Measurements from ENCODE around the gene ITPR1.

The ITPR1 gene

GRCh38 chr3:4688411-4688810 lies 195.3 kb downstream of the ITPR1 start:
- DNase-seq (ENCODE audit: low read depth) = no peak
- TF ChIP-seq MAX (IDR thresholded peaks at IDR 0.05; ENCODE audit: low read depth, low read length) = no peak
- no peak for TF ChIP-seq POLR2A (IDR thresholded peaks at IDR 0.05; ENCODE audit: extremely low read depth, insufficient read length)
- TF ChIP-seq CTCF (IDR thresholded peaks at IDR 0.05; ENCODE audit: low read depth, low read length) = no peak
- no peak for TF ChIP-seq MYC (IDR thresholded peaks at IDR 0.05; ENCODE audit: low read depth, low read length)
- no peak overlapping the region for H3K4me3 ChIP-seq (ENCODE audit: low read depth, low read length)

GRCh38 chr3:4689021-4689420 lies 195.9 kb downstream of the ITPR1 start:
- no peak for DNase-seq (ENCODE audit: low read depth)
- H3K4me3 ChIP-seq (ENCODE audit: low read depth, low read length) = no peak overlapping the region
- no peak for TF ChIP-seq MYC (IDR thresholded peaks at IDR 0.05; ENCODE audit: low read depth, low read length)
- no peak for TF ChIP-seq POLR2A (IDR thresholded peaks at IDR 0.05; ENCODE audit: extremely low read depth, insufficient read length)
- TF ChIP-seq CTCF (IDR thresholded peaks at IDR 0.05; ENCODE audit: low read depth, low read length) = no peak
- no peak for TF ChIP-seq MAX (IDR thresholded peaks at IDR 0.05; ENCODE audit: low read depth, low read length)

- TF ChIP-seq CTCF (IDR thresholded peaks at IDR 0.05; ENCODE audit: low read depth, low read length) = no peak
- TF ChIP-seq MYC (IDR thresholded peaks at IDR 0.05; ENCODE audit: low read depth, low read length) = no peak
- TF ChIP-seq MAX (IDR thresholded peaks at IDR 0.05; ENCODE audit: low read depth, low read length) = no peak
- TF ChIP-seq POLR2A (IDR thresholded peaks at IDR 0.05; ENCODE audit: extremely low read depth, insufficient read length) = no peak
- H3K4me3 ChIP-seq (ENCODE audit: low read depth, low read length) = no peak overlapping the region
- DNase-seq (ENCODE audit: low read depth) = no peak
Observed at GRCh38 chr3:4690277-4690676, 197.1 kb downstream of the ITPR1 start.

- no peak overlapping the region for H3K4me3 ChIP-seq (ENCODE audit: low read depth, low read length)
- no peak for TF ChIP-seq CTCF (IDR thresholded peaks at IDR 0.05; ENCODE audit: low read depth, low read length)
- TF ChIP-seq MAX (IDR thresholded peaks at IDR 0.05; ENCODE audit: low read depth, low read length) = no peak
- no peak for TF ChIP-seq MYC (IDR thresholded peaks at IDR 0.05; ENCODE audit: low read depth, low read length)
- TF ChIP-seq POLR2A (IDR thresholded peaks at IDR 0.05; ENCODE audit: extremely low read depth, insufficient read length) = no peak
- DNase-seq (ENCODE audit: low read depth) = no peak
Observed at GRCh38 chr3:4693620-4694019, 200.5 kb downstream of the ITPR1 start.

- no peak for DNase-seq (ENCODE audit: low read depth)
- TF ChIP-seq MAX (IDR thresholded peaks at IDR 0.05; ENCODE audit: low read depth, low read length) = no peak
- TF ChIP-seq POLR2A (IDR thresholded peaks at IDR 0.05; ENCODE audit: extremely low read depth, insufficient read length) = no peak
- TF ChIP-seq CTCF (IDR thresholded peaks at IDR 0.05; ENCODE audit: low read depth, low read length) = no peak
- TF ChIP-seq MYC (IDR thresholded peaks at IDR 0.05; ENCODE audit: low read depth, low read length) = no peak
- H3K4me3 ChIP-seq (ENCODE audit: low read depth, low read length) = no peak overlapping the region
Observed at GRCh38 chr3:4695846-4696245, 202.7 kb downstream of the ITPR1 start.

GRCh38 chr3:4696266-4696665 lies 203.1 kb downstream of the ITPR1 start:
- no peak for DNase-seq (ENCODE audit: low read depth)
- no peak for TF ChIP-seq POLR2A (IDR thresholded peaks at IDR 0.05; ENCODE audit: extremely low read depth, insufficient read length)
- no peak for TF ChIP-seq MYC (IDR thresholded peaks at IDR 0.05; ENCODE audit: low read depth, low read length)
- no peak for TF ChIP-seq CTCF (IDR thresholded peaks at IDR 0.05; ENCODE audit: low read depth, low read length)
- no peak for TF ChIP-seq MAX (IDR thresholded peaks at IDR 0.05; ENCODE audit: low read depth, low read length)
- H3K4me3 ChIP-seq (ENCODE audit: low read depth, low read length) = no peak overlapping the region

All from NB4 (cell line).